Cerebellar nuclear complex (tissue), 1 donor: ENCODE data around the gene STIMATE.

Experiments used
- DNase-seq, 2 experiments: peaks; one replicate each; lab custom pipeline; 2025; lab: John Stamatoyannopoulos, UW

STIMATE gene

DNA sequence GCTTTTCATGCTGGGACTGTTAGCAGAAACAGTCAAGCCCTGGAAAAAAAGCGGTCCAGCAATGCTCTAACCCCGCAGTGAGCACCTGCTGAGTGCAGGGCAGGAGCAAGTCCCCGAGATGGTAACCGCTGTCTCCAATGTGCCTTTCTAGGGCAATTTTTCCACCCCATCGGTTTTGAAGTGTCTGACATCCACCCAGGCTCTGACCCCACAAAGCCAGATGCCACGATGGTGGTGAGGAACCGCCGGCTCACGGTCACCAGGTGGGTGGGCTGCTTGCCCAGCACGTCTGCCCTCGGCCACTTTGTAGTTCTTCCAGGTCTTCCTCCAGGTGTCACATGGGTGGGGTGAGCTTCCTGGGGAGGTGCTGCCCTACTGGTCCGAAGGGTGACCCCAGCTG lies 106.0 kb downstream of the STIMATE start:
- no peak for DNase-seq

GRCh38 chr3:52790741-52791140 lies 106.6 kb downstream of the STIMATE start:
- no peak for DNase-seq

DNA sequence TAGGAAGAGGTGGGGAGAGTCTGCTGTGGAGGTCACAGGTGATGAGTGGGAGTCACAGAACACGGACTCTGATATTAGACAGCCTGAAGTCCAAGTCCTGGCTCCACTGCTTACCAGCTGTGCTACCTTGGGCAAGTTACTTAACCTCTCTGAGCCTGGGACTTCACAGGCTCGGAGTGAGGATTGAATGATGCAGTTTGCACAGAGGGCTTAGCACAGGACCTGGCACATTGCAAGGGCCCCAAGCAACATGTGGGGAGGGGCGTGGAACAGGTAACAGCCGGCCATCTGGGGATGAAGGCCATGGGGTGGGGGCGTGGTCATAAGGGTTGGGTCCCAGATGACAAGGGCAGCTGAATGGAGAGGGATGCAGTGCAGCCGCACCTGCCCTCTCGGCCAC lies 107.0 kb downstream of the STIMATE start:
- no peak for DNase-seq

GRCh38 chr3:52789746-52790040 lies 107.7 kb downstream of the STIMATE start:
- DNase-seq, result no peak

- no peak for DNase-seq
These were observed 108.2 kb downstream of the STIMATE start for GRCh38 chr3:52788890-52789745.

DNA sequence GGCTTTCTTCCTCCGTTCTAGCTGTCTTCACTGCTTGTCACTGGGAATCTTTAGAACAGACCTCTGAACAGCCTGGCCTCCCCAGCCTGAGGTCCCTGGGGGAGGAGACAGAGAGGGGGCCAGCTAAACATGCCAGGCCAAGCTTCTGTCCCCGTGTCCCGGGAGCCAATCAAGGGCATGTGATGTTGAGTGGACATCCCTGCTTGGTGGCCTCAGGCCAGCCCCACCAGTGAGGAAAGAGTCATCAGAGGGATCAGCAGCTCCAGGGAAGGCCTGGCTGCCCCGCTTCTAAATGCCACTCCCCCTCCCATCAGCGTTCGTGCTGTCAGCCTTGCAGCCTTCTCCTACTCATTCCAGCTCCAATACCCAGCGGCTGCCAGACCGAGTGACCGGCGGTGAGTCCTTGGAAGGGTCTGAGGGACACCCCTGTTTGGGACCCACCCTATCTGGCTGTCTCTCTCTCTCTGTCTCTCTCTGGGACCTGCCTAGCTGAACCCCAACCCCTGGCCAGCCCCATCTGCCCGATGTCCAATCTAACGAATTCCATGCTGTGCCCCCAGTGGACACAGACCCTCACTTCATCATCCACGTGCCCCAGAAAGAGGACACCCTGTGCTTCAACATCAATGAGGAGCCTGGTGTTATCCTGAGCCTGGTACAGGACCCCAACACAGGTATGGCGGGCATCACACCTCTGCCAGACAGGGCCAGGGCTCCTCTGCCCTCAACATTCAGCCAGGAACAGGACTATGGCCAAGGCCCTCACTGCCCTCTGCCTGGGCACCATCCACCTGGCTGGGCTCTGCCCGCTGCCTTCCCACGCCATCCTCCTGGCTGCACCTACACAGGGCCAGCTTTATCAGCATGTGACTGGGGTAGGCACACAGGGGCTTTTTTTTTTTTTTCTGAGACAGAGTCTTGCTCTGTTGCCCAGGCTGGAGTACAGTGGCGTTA lies 109.4 kb downstream of the STIMATE start:
- DNase-seq, result no peak

DNA sequence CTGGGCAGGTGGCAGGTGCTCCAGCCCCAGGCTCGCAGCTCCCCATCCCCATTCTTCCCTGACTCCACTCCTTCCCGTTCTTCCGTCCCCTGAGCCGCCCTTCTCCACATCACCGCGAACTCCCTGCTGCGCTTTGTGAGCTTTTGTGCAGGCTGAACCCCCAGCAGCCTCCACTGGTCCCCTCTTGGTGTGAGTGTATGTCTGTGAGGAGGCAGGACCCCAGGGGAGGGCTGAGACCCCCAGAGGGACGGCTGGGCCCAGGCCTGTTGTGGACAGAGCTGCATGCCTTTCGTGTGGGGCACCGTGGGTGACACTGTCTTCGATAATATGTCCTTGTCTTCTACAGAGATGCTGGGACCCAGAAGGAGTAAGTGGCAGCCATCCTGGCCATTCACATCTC lies 110.1 kb downstream of the STIMATE start:
- DNase-seq, result no peak
